Stimulated activated CD4-positive, alpha-beta T cell treated with anti-CD3 and anti-CD28 coated beads, Interleukin-2, amount 100 ng/mL, for 4 hours (primary cell): ENCODE data around the gene ZSCAN31.
"Not testable (repeated sequence)": the region's sequence is repeated elsewhere in the genome, so short reads cannot be mapped to it uniquely, and the experiment has no call there.

Experiments used
- DNase-seq: peaks from one replicate; pipeline ENCODE4 v3.0.0-alpha.2; 2020; ENCODE audit warnings: low read depth

The ZSCAN31 gene

DNA sequence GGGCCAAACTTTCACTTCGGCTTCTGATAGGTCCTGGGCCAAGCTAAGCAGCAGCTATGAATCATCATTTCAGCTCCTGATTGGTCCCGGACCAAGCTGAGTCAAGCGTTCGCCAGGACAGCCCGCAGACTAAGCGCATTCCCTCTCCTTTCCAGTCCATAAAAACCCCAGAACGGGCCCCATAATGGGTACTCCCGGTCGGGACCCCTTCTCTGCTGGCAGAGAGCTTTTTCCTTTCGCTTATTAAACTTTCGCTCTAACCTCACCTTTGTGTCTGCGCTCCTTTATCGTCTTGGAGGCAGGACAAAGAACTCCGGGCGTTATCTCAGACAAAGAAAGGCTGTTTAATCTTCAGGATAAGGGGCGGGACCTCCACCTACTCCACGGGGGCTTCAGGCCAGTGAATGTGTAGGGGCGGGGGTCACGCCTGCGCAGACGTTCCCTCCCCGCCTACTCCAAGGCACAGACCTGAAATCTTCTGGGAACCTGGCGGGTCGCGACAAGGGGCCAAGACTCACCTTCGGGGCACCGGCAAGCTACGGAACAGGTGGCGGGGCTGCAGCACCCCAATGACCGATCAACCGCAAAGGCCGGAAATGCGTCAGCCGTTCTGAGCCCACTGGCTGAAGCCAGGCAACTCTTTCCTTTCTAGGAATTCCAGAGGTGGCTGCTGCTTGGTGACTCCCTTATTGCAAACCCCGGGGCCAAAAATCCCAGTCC, at the start of gene ZSCAN31:
TSS of gene ZSCAN31 (minus strand) at position 585 of the 720 bp plus-strand sequence. CDS start 6,465 bp downstream, outside the sequence.
- DNase-seq, result peak; percentile 77

DNA sequence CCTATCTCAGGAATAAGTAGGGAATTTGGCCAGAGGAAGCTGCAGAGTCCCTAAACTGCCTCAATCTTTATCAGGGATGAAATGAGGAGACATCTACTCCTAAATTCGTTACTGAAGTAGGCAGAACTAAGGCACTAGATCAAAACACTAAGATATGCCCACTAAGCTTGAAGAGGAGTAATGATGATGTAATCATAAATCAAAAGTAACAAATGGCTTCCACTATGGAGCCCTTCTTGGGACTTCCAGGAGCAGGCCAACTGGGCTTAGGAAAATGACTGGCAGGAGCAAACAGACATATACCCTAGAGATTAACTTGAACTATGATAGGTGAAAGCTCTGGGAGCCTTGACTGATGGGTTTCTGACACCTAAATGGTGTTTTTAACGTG, 48.2 kb upstream of the ZSCAN31 start:
- no peak for DNase-seq

DNA sequence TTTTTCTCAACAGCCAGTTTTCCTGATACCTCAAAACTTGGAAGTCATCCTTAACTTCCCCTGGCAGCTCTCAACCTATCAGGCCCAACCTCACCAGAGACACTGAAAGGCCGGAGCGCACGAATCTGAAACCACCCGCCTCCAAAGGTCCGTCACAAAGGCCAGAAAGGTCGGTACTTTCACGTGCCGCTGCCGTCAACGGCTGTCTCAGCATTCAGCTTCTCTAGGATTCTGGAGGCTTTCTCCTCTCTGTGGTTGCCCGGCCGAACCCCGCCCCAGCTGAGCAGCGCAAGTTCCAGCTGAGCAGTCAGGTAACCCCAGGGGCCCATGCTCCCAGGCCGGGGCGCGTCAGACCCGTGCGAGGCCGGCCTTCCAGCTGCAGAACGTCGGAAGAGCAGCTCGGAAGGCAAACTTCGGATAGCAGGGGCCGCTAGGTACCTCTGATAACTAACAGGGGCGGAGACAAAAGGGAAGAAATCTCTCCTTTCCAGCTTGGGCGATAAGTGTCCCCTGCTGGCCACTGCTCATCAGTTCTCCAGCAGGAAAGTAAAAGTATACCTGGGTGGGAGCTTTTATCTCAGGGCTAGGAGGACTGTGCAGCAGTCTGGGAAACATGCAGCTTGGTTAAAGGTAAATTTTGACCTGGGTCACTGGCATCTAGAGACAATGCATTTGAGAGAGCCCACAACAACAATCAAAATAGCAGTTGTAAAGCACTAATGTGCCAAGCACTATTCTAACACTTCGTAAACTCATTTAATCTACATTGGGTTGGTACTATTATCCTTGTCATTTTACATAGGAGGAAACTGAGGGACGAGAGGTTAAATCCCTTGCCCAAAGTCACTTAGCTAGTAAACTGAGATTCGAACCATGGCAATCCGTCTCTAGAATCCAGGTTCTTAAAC, 47.5 kb upstream of the ZSCAN31 start:
- peak; percentile 9 for DNase-seq

DNA sequence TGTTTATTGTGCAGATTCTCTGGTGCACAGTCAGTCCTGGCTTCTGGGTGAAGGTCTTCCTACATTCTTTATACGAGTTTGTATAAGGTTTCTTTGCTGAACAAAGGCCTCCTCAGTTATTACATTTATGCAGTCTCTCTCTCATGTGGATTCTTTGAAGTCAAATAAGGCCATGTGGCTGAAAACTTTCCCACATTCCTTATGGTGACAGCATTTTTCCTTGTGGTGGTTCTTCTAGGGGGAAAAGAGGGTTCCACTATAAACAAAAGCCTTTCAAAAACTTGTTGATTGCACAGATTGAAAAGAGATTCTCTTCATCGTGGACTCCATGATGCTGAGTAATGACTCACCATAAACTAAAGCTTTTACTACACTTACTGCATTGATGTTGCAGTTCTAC, 44.4 kb upstream of the ZSCAN31 start:
- DNase-seq, result no peak

DNA sequence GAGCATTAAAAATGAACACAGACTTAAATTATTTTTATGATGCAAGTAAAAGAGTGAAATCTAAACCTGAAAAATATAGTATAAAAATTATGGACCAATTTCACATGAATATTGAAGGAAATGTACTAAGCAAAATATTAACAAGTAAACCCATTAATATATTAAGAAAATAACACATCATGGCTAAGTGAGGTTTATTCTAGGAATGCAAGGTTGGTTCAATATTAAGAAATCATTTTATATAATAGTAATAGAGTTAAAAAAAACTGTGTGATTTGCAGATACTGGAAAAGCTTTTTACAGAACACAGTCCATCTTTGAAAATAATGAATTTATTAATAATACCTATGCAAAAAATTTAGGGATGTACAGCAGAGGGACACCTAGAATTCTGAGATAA, 42.7 kb upstream of the ZSCAN31 start:
- DNase-seq, result no peak

DNA sequence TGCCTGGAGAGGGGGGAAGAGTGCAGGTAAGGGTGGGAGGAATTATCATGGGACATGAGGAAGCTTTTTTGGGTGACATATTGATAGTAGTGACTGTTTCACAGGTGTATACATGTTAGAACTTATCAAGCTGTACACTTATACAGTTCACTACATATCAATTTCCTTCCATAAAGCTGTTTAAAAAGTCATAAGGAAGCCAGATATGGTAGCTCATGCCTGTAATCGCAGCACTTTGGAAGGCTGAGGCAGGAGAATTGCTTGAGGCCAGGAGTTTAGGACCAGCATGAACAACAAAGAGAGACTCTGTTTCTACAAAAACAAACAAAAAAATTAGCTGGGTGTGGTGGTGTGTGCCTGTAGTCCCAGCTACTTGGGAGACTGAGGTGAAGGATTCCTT, 41.9 kb upstream of the ZSCAN31 start:
- DNase-seq, result no peak

DNA sequence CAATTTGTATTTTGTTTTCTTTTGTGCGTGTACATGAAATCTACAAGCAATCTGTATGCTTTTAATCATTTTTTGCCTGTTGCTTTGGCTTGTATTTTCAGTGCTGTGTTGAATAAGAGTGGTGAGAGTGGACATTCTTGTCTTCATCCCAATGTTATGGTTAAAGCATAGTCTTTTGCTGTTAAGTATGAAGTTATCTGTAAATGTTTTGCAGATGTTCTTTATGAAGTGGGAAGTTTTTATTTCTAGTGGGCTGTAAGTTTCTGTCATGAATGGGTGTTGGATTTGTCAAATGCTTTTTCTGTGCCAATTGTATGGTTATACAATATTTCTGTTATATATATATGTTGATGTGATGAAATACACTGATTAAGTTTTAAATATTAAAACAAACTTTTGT, 38.0 kb upstream of the ZSCAN31 start:
- DNase-seq, result no peak

DNA sequence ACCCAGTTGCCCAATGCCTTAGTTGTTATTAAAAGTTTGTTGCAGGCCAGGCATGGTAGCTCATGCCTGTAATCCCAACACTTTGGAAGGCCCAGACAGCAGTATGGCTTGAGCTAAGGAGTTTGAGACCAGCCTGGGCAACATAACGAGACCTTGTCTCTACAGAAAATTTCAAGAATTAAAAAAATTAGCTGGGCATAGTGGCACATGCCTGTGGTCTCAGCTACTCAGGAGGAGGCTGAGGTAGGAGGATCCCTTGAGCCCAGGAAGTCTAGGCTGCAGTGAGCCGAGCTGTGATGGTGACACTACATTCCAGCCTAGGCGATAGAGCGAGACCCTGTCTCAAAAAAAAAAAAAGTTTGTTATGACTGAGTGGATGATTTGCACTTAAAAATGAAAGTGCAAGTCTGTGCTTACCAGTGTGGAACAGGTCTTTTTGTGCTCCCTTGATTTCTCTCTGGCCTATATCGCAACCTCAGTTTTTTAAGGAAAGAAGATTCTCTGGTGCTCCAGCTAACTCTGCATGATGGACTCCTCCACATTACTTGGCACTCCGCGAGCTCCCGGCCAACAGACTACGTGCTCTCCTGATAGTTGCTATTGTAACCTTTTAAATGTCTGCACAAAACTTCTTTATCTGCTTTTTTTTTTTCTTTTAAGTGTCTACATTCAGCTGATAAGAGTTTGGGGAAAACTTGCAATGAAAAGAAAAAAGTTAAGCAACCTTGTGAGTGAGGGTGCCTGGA, 35.9 kb upstream of the ZSCAN31 start:
- no peak for DNase-seq

DNA sequence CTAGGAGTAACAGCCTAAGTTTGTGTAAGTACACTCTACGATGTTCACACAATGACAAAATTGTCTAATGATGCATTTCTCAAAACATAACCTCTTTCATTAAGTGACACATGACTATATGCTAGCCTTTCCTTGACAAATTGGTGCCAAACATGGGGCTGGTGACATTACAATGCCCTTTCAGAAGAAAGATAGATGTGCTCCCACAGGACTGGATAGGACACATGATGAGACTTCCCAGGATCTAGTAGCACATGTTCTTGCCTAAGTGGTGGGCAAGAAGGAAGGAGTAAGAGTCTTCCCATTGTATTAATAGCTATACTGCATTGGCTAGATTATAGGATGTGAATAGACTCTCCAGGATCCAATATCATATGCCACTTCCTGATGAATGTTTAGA, 35.3 kb upstream of the ZSCAN31 start:
- DNase-seq, result no peak

DNA sequence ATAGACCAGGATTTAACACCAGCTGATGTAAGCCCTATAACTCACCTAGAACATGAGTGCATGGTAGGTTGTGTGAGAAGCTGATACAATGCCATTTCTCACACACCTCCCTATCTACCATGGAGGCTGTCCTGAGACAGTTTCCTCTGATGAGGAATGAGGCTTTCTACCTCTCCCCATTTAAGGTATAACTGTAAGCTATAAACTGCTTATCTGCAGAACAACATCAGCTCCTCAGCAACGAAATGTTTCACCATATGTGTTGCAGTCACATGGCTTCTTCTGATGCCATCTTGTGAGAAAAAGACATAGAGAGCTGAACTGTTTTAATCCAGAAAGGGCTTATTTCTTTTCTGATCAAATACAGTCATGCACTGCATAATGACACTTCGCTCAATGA, 34.5 kb upstream of the ZSCAN31 start:
- no peak for DNase-seq

DNA sequence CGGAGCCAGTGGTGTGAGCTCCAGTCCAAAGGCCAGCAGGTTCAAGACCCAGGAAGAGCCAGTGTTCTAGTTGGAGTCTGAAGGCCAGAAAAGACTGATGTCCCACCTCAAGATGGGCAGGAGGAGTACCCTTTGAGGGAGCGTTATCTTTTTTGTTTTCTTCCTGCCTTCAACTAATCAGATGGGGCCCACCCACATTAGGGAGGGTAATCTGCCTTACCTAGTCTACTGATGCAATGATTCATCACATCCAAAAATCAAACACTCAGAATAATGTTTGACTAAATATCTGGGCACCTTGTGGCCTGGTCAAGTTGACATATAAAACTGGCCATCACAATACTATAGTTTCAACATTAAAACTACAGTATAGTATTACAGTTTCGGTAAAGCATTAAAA, 33.5 kb upstream of the ZSCAN31 start:
- DNase-seq, result no peak

DNA sequence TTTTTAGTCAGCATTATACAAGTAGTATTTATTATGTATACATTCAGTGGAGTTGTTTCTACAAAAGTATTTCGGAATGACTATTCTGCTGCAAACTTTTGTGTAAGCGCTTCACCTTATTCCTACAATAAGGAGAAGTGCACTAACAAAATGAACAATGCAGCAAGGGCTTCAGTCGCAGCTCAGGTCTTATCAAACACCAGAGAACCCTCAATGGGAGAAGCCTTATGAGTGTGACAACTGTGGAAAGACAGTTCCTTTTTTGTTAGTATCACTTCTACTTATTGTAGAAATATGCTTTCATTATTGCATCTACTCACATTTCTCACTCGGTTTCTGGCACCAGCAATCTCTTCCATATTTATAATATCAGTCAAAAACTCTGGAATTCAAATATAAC, 32.6 kb upstream of the ZSCAN31 start:
- DNase-seq, result no peak

DNA sequence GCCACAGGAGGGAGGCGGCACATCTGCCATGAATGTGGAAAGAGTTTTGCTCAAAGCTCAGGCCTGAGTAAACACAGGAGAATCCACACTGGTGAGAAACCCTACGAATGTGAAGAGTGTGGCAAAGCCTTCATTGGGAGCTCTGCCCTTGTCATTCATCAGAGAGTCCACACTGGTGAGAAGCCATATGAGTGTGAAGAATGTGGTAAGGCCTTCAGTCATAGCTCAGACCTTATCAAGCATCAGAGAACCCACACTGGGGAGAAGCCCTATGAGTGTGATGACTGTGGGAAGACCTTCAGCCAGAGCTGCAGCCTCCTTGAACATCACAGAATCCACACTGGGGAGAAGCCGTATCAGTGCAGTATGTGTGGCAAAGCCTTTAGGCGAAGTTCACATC, 29.6 kb upstream of the ZSCAN31 start:
- DNase-seq, result not testable (repeated sequence)

DNA sequence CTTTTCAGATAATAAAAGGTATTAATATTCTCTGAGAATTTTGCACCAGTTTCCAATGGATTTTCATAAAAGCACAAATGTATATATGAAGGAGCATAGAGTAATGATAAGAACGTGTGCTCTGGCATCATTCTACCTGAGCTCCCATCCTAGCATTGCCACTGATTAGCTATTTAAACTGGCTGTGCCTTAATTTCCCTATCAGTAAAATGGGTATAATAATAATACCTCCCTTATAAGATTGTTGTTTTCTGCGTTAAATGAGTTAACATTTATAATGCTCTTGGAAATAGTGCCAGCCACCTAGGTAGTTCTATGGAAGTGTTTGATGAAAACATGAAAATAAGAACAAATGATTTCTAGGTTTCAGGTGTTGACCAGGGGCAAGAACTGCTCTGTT, 25.0 kb upstream of the ZSCAN31 start:
- DNase-seq, result no peak

DNA sequence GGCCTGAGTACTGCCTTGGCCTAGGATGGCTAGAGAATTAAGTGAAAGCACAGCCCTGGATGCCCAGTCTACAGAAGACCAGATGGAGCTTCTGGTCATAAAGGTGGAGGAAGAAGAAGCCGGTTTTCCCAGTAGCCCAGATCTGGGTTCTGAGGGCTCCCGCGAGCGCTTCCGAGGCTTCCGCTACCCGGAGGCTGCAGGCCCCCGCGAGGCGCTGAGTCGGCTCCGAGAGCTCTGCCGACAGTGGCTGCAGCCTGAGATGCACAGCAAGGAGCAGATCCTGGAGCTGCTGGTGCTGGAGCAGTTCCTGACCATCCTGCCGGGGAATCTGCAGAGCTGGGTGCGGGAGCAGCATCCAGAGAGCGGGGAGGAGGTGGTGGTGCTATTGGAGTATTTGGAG, 23.6 kb upstream of the ZSCAN31 start:
- DNase-seq, result not testable (repeated sequence)

DNA sequence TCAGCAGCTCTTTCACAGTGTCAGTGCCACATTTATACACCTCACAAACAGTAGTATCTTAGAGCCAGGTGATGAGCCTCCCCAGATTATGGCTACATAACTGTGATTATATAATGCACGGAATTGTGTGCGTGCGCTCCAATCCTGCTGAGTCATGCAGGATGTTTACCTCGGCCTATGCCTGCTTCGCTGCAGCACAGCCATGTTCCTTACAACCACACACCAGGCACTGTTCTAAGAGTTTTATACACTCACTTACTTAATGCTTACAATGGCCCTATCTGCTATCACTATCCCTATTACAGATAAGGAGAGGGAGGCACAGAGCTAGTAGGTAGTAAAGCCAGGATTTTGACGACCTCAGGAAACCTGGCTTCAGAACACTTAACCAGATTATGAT, 21.1 kb upstream of the ZSCAN31 start:
- DNase-seq, result no peak

DNA sequence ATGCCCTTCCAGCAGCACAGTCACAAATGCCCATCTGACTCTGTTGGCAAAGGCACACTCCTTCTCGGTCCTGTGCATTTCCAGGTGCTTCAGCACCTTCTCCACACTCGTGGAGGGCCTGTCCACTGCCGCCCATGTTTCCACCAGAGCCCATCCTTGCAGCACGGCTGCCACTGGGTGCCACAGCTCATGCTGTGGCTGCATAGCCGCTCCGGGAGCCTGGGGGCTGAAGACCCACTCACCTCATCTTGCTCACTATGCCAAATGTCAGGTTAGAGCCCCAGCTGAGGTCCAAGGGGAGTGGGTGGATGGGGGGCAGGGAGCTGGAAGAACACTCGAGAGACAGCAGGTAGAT, 20.7 kb upstream of the ZSCAN31 start:
- no peak for DNase-seq

DNA sequence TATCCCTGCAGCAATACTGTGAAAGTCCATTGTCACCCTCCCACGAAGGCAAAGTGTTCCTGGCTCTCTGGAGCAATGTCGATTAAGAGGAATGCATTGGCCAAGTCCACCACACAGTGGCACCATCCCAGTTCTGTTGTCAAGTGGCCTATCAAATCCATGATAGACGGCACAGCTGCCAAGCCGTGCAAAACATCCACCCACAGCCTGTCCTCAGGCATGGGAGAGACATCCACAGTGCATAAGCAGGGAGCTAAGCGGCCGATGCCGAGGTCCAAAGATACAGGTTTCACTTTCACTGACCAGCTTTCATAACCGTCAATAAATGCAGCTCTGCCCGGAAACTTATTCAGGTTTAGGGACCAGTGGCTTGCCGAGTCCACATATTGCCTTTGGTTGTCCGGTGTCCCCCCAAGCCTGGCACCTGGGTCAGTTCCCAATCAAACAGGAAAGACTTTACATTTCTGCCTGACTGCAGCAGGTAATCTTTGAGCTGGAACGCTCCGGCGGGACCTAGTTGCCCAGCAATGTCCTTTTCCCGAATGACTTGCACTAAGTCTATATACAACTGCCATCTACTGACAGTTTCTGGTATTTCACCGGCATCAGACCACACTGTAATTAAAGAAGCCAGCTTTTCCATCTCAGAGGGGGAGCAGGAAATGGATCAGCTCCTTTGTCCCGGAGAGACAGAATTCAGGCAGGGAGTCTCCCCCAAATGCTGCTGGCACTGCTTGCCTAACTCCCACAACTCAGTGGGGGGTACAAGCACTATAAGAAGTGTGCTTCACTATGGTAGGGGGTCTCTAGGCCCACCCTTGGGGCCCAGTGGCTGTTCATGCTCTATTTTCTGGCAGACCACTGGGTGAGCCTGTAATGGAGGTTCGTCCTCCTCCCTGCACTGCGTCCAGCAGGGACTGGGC, 20.1 kb upstream of the ZSCAN31 start:
- peak; percentile 54 for DNase-seq

DNA sequence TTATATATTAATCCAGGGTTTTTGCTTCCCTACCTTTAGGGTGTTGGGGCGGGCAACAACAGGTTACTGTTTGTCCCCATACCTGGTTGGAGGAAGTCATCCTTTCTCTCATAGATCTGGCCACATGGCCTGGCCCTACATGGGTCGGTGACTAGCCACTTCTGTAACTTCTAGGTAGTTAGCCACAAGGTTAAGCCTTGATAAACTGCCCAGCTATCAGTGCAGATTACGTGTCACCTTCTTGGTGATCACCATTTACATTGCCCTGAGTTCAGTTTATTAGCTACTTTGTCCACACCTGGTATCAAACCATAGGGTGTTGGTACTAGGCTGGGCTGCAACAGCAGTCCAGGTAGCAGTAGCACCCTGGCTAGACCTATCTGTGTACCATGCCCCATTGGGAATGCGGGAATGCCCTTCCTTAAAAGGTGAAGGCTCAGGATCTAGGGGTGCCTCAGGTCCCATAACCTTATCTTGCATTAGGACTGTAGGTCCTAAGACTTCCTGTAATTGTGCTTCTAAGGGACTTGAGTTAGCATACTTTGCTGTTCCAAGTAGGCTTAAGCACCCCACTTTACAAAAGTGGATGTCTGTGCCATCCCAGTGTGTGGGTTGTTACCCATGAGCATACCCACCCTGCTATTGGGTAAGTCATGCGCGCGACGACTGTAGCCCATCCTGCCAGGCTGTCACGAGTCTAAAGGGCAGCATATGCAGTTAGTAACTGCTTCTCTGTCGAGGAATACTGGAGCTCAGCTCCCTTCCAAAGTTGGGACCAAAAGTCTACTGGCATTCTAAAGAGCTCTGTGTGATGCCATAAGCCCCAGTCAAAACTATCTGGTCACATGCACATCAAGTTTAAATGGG, 19.0 kb upstream of the ZSCAN31 start:
- DNase-seq, result no peak

DNA sequence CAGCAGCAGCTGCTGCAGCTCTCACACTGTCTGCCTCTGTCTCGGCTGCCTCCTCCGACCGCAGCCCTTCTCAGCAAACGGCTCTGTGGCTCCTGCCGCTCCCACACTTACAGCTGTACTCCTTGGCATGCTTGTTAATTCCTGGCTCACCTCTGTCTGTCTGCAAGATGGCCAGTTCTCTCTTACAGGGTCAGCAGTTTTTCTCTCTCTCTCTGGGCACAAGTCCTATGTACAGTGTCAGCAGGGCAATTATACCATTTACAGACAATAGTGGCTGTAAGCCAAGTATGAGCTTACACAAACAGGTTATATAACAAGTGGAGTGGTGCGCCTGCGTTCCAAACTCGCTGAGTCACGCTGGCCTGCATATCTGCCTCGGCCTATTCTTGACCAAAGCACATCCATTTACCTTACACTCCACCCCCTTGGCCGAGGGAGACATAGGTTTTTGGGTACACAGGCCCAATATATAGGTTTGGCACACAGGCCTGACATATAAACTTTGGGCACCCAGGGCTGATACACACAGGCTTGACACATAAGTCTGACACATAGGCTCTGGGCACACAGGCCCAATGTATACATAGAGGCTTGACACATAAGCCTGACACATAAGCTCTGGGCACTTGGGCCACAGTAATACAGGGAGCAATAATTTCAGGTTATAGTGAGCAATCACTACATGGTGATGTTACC, 18.2 kb upstream of the ZSCAN31 start:
- DNase-seq, result no peak
